Measurements from ENCODE around the gene SMC6.

DNA sequence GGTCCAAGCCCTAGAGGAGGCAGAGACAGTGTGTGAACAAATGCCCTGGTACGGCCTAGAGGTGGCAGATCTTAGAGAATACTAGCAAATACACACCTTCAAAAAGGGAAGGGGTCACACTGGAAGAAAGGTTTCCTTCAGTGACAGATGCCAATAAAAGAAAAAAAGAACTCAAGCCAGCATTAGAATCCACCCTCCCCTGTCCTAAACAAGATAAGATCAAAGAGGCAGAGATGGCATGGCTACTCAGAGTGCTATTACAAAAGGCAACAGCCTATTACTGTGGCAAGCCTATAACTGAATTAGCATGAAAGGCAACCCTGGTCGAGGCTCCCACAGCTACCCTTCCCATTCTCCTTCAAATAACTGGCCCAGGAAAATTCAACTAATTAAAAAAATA, 69.6 kb downstream of the SMC6 start:
- TF ChIP-seq, protein P1, sequence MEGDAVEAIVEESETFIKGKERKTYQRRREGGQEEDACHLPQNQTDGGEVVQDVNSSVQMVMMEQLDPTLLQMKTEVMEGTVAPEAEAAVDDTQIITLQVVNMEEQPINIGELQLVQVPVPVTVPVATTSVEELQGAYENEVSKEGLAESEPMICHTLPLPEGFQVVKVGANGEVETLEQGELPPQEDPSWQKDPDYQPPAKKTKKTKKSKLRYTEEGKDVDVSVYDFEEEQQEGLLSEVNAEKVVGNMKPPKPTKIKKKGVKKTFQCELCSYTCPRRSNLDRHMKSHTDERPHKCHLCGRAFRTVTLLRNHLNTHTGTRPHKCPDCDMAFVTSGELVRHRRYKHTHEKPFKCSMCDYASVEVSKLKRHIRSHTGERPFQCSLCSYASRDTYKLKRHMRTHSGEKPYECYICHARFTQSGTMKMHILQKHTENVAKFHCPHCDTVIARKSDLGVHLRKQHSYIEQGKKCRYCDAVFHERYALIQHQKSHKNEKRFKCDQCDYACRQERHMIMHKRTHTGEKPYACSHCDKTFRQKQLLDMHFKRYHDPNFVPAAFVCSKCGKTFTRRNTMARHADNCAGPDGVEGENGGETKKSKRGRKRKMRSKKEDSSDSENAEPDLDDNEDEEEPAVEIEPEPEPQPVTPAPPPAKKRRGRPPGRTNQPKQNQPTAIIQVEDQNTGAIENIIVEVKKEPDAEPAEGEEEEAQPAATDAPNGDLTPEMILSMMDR (IDR thresholded peaks at IDR 0.05), result no peak
- TF ChIP-seq POLR2A (IDR thresholded peaks at IDR 0.05), result no peak
